ENCODE results near the gene PRKCH. TPM values are rescaled to one million over a fixed set of nuclear protein-coding genes. Genes with fewer than 3 reads are reported as not detected.

Gene PRKCH
- total and polyA plus RNA-seq, 2 of the 13 experiments (the other 11 are each of a cell fraction or from before 2014, with no cell fraction given), result 0.48 to 1.3 TPM

DNA sequence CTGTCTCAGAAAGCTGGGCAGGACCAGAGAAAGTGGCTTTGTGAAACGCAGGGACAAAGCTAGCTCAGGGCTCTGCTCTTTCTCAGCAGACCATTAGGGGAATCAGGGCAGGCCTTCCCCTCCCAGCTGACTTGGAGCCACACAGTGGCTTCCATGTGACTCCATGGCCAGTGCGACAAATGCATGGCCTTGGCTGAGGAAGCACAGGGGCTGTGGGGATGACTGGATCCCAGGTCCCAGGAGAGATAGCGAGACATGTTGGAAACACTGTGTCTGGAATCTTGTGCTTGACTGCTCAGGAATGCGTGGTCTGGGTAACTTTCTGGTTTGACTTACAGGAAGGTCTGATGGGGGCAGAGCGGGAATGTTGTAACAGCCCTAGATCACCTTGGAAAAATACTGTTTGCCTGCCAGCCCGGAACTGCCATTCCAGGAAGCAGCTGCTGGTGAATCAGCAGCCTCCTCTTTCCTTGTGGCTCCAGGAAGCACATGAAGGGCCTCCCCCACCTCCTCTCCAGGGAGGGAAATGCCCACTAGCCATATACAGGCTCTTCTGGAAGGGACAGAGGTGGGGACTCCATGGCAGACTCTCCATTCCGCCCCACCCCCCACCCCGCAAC, 240.4 kb downstream of the PRKCH start (continued):
- no peak for TF ChIP-seq SIX1 (CRISPR knock-in tag; IDR thresholded peaks at IDR 0.05; ENCODE audit: borderline replicate concordance)
- peak; percentile 88 for TF ChIP-seq ZNF317 (CRISPR knock-in tag; IDR thresholded peaks at IDR 0.05)
- TF ChIP-seq, protein P1, sequence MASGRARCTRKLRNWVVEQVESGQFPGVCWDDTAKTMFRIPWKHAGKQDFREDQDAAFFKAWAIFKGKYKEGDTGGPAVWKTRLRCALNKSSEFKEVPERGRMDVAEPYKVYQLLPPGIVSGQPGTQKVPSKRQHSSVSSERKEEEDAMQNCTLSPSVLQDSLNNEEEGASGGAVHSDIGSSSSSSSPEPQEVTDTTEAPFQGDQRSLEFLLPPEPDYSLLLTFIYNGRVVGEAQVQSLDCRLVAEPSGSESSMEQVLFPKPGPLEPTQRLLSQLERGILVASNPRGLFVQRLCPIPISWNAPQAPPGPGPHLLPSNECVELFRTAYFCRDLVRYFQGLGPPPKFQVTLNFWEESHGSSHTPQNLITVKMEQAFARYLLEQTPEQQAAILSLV (CRISPR knock-in tag; IDR thresholded peaks at IDR 0.05; ENCODE audit: borderline replicate concordance), result peak; percentile 78; the same call in 1 of the 2 replicates
- TF ChIP-seq RBFOX2 (IDR thresholded peaks at IDR 0.05; ENCODE audit: low read depth, low read length), result peak; percentile 46; the same call in 1 of the 2 replicates
- no peak for TF ChIP-seq ZKSCAN8 (CRISPR knock-in tag; IDR thresholded peaks at IDR 0.05; ENCODE audit: borderline replicate concordance)
- TF ChIP-seq, protein P2, sequence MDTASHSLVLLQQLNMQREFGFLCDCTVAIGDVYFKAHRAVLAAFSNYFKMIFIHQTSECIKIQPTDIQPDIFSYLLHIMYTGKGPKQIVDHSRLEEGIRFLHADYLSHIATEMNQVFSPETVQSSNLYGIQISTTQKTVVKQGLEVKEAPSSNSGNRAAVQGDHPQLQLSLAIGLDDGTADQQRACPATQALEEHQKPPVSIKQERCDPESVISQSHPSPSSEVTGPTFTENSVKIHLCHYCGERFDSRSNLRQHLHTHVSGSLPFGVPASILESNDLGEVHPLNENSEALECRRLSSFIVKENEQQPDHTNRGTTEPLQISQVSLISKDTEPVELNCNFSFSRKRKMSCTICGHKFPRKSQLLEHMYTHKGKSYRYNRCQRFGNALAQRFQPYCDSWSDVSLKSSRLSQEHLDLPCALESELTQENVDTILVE (CRISPR knock-in tag; IDR thresholded peaks at IDR 0.05), result no peak
- TF ChIP-seq ZNF644 (CRISPR knock-in tag; IDR thresholded peaks at IDR 0.05; ENCODE audit: low read depth), result peak; percentile 50
- peak; percentile 51; the same call in 1 of the 2 replicates for TF ChIP-seq MEIS1 (CRISPR knock-in tag; IDR thresholded peaks at IDR 0.05; ENCODE audit: borderline replicate concordance)
- no peak for TF ChIP-seq ZNF546 (CRISPR knock-in tag; conservative IDR thresholded peaks at IDR 0.05)
- TF ChIP-seq, protein P3, sequence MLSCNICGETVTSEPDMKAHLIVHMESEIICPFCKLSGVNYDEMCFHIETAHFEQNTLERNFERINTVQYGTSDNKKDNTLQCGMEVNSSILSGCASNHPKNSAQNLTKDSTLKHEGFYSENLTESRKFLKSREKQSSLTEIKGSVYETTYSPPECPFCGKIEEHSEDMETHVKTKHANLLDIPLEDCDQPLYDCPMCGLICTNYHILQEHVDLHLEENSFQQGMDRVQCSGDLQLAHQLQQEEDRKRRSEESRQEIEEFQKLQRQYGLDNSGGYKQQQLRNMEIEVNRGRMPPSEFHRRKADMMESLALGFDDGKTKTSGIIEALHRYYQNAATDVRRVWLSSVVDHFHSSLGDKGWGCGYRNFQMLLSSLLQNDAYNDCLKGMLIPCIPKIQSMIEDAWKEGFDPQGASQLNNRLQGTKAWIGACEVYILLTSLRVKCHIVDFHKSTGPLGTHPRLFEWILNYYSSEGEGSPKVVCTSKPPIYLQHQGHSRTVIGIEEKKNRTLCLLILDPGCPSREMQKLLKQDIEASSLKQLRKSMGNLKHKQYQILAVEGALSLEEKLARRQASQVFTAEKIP (CRISPR knock-in tag; IDR thresholded peaks at IDR 0.05; ENCODE audit: borderline replicate concordance), result no peak
- TF ChIP-seq ZBTB38 (CRISPR knock-in tag; IDR thresholded peaks at IDR 0.05), result no peak
- TF ChIP-seq, protein P4, sequence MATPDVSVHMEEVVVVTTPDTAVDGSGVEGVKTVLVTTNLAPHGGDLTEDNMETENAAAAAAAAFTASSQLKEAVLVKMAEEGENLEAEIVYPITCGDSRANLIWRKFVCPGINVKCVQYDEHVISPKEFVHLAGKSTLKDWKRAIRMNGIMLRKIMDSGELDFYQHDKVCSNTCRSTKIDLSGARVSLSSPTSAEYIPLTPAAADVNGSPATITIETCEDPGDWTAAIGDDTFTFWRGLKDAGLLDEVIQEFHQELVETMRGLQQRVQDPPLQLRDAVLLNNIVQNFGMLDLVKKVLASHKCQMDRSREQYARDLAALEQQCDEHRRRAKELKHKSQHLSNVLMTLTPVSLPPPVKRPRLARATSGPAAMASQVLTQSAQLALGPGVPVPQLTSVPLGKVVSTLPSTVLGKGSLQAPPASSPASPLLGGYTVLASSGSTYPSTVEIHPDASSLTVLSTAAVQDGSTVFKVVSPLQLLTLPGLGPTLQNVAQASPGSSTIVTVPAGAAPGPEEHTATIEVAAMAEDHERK (CRISPR knock-in tag; IDR thresholded peaks at IDR 0.05; ENCODE audit: low read depth), result no peak; the same call in 1 of the 2 replicates
- TF ChIP-seq, protein P5, sequence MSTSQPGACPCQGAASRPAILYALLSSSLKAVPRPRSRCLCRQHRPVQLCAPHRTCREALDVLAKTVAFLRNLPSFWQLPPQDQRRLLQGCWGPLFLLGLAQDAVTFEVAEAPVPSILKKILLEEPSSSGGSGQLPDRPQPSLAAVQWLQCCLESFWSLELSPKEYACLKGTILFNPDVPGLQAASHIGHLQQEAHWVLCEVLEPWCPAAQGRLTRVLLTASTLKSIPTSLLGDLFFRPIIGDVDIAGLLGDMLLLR (CRISPR knock-in tag; IDR thresholded peaks at IDR 0.05), result peak; percentile 72
- TF ChIP-seq PAX8 (CRISPR knock-in tag; IDR thresholded peaks at IDR 0.05; ENCODE audit: borderline replicate concordance), result no peak
- TF ChIP-seq HES4 (CRISPR knock-in tag; IDR thresholded peaks at IDR 0.05; ENCODE audit: borderline replicate concordance), result 0 out of 2 replicates have a peak, but pooled peaks have one; percentile 44
- TF ChIP-seq ZBTB21 (CRISPR knock-in tag; IDR thresholded peaks at IDR 0.05), result no peak
- no peak for TF ChIP-seq RBM39 (IDR thresholded peaks at IDR 0.05; ENCODE audit: low read depth, low read length, poor library complexity, severe bottlenecking)
- TF ChIP-seq ZNF737 (CRISPR knock-in tag; IDR thresholded peaks at IDR 0.05; ENCODE audit: borderline replicate concordance), result no peak
- TF ChIP-seq WIZ (CRISPR knock-in tag; IDR thresholded peaks at IDR 0.05), result no peak
- TF ChIP-seq MAFG (CRISPR knock-in tag; IDR thresholded peaks at IDR 0.05), result no peak
- peak; percentile 40; the same call in 1 of the 2 replicates for TF ChIP-seq HNF4A (CRISPR knock-in tag; IDR thresholded peaks at IDR 0.05)
- no peak for TF ChIP-seq HNRNPK (IDR thresholded peaks at IDR 0.05; ENCODE audit: low read depth, low read length, poor library complexity, severe bottlenecking)
- TF ChIP-seq EEA1 (CRISPR knock-in tag; IDR thresholded peaks at IDR 0.05; ENCODE audit: borderline replicate concordance), result no peak
